Measurements from ENCODE around the gene RBM34.

GRCh38 chr1:235108185-235108593, 52.9 kb downstream of the RBM34 start:
- TF ChIP-seq CTCF (IDR thresholded peaks at IDR 0.05) = no peak
- TF ChIP-seq POLR2A (IDR thresholded peaks at IDR 0.05) = no peak
- no peak for TF ChIP-seq EP300 (IDR thresholded peaks at IDR 0.05)

All from gastroesophageal sphincter (tissue), 3 donors.